Chondrocyte (in vitro differentiated cells): ENCODE results near the gene RPAP2. TPM values are rescaled to one million over a fixed set of nuclear protein-coding genes. Genes with fewer than 3 reads are reported as not detected.
"Not testable (repeated sequence)": the region's sequence is repeated elsewhere in the genome, so short reads cannot be mapped to it uniquely, and the experiment has no call there.

ENCODE experiments used
- DNase-seq: peaks from one replicate; pipeline ENCODE4 v3.0.0; 2021; ENCODE audit warnings: mixed read lengths, low spot score
- H3K27ac Mint-ChIP-seq: one replicate; pipeline ENCODE4 v1.8.0; 2021; ENCODE audit warnings: mild to moderate bottlenecking, moderate library complexity, mixed read lengths; ENCODE audit not compliant: unreplicated experiment
- H3K27me3 Mint-ChIP-seq: 2 replicates; pipeline ENCODE4 v1.8.0; 2021; ENCODE audit warnings: low read depth, mixed read lengths
- H3K36me3 Mint-ChIP-seq: 2 replicates; pipeline ENCODE4 v1.8.0; 2021; ENCODE audit warnings: low read depth, mixed read lengths
- H3K4me1 Mint-ChIP-seq: 2 replicates; pipeline ENCODE4 v1.8.0; 2021; ENCODE audit warnings: low read depth, mild to moderate bottlenecking, mixed read lengths
- H3K4me3 Mint-ChIP-seq: one replicate; pipeline ENCODE4 v1.8.0; 2021; ENCODE audit warnings: mild to moderate bottlenecking, moderate library complexity, mixed read lengths; ENCODE audit not compliant: unreplicated experiment
- H3K9me3 Mint-ChIP-seq: 2 replicates; pipeline ENCODE4 v1.8.0; 2021; ENCODE audit warnings: low read depth, mixed read lengths
- total RNA-seq: library from RNA; stranded (reverse); gene quantifications from 3 replicates; pipeline ENCODE4 v1.2.1, GENCODE V29; 2021
- TF ChIP-seq, protein P1 (sequence below): fragments of 200-600 bp; sonication (generic); IDR thresholded peaks from 2 replicates; pipeline ENCODE4 v1.5.0; 2021; ENCODE audit warnings: antibody characterized with exemption, mild to moderate bottlenecking, moderate library complexity

Gene RPAP2
- total RNA-seq, 1 donor from 2014 or later: 25.3 TPM

DNA sequence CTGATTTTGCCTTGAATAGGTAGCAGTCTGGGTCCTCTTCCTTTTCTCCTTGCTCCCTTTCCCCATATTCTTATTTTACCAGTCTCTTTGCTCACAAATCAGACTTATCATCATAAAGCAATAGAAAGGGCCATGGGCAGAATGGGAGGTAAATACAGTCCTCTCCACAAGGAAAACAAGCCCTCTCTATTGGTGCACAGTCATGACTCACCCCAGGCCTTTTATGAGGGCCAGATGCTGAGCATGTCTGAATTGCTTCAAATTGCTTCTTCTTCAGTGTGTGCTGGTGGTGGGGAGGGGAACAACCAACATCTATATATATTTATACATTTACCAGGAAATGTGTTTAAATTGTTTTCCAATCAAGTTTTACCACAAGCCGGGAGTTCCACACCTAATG is 112.7 kb downstream of the RPAP2 start:
- Mint-ChIP-seq H3K9me3 (peaks cover 3% of the 10 kb centered on the region), H3K4me3 (no peak overlapping the region), H3K36me3 (no peaks in the 10 kb centered on the region), H3K27me3 (no peaks in the 10 kb centered on the region), H3K4me1 (no peaks in the 10 kb centered on the region), H3K27ac (no peak overlapping the region)
- DNase-seq: no peak
- TF ChIP-seq, protein P1, sequence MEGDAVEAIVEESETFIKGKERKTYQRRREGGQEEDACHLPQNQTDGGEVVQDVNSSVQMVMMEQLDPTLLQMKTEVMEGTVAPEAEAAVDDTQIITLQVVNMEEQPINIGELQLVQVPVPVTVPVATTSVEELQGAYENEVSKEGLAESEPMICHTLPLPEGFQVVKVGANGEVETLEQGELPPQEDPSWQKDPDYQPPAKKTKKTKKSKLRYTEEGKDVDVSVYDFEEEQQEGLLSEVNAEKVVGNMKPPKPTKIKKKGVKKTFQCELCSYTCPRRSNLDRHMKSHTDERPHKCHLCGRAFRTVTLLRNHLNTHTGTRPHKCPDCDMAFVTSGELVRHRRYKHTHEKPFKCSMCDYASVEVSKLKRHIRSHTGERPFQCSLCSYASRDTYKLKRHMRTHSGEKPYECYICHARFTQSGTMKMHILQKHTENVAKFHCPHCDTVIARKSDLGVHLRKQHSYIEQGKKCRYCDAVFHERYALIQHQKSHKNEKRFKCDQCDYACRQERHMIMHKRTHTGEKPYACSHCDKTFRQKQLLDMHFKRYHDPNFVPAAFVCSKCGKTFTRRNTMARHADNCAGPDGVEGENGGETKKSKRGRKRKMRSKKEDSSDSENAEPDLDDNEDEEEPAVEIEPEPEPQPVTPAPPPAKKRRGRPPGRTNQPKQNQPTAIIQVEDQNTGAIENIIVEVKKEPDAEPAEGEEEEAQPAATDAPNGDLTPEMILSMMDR: no peak

GRCh38 chr1:92419642-92420041 is 120.8 kb downstream of the RPAP2 start:
- Mint-ChIP-seq H3K36me3 (no peaks in the 10 kb centered on the region), H3K4me1 (no peaks in the 10 kb centered on the region), H3K27ac (no peak overlapping the region), H3K27me3 (peaks cover 4% of the 10 kb centered on the region), H3K4me3 (no peak overlapping the region), H3K9me3 (no peaks in the 10 kb centered on the region)
- no peak for DNase-seq
- TF ChIP-seq, protein P1: no peak

GRCh38 chr1:92424381-92424780 is 125.5 kb downstream of the RPAP2 start:
- Mint-ChIP-seq H3K4me1 (no peaks in the 10 kb centered on the region), H3K27me3 (peaks cover 3% of the 10 kb centered on the region), H3K4me3 (no peak overlapping the region), H3K27ac (no peak overlapping the region), H3K36me3 (no peaks in the 10 kb centered on the region), H3K9me3 (no peaks in the 10 kb centered on the region)
- no peak for DNase-seq
- TF ChIP-seq, protein P1: no peak

- Mint-ChIP-seq H3K36me3 (no peaks in the 10 kb centered on the region), H3K27ac (no peak overlapping the region), H3K9me3 (no peaks in the 10 kb centered on the region), H3K27me3 (peaks cover 3% of the 10 kb centered on the region), H3K4me1 (no peaks in the 10 kb centered on the region), H3K4me3 (no peak overlapping the region)
- TF ChIP-seq, protein P1: no peak
- DNase-seq: no peak
Observed at GRCh38 chr1:92425617-92426016, 126.8 kb downstream of the RPAP2 start.

- TF ChIP-seq, protein P1: no peak
- Mint-ChIP-seq H3K27me3 (peaks cover 9% of the 10 kb centered on the region), H3K4me3 (no peak overlapping the region), H3K9me3 (peaks cover 3% of the 10 kb centered on the region), H3K4me1 (no peaks in the 10 kb centered on the region), H3K36me3 (peaks cover 3% of the 10 kb centered on the region), H3K27ac (no peak overlapping the region)
- DNase-seq: no peak
Observed at GRCh38 chr1:92430030-92430429, 131.2 kb downstream of the RPAP2 start.

DNA sequence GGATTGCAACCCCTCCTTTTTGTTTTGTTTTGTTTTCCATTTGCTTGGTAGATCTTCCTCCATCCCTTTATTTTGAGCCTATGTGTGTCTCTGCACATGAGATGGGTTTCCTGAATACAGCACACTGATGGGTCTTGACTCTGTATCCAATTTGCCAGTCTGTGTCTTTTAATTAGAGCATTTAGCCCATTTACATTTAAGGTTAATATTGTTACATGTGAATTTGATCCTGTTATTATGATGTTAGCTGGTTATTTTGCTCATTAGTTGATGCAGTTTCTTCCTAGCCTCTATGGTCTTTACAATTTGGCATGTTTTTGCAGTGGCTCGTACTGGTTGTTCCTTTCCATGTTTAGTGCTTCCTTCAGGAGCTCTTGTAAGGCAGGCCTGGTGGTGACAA is 135.7 kb downstream of the RPAP2 start:
- H3K27me3 Mint-ChIP-seq, H3K36me3 Mint-ChIP-seq: not testable (repeated sequence)

More for the DNA sequence above, 135.7 kb downstream of the RPAP2 start:
- not testable (repeated sequence) for H3K9me3 Mint-ChIP-seq, DNase-seq, H3K4me1 Mint-ChIP-seq, H3K27ac Mint-ChIP-seq, H3K4me3 Mint-ChIP-seq
